C4-2B (cell line): ENCODE measurements around the gene HNRNPA3.

Source experiments
- H3K27ac ChIP-seq: fragments of 450-650 bp; 2 replicates; pipeline ENCODE4 v1.5.1; 2017
- ZFX ChIP-seq: fragments of 450-650 bp; IDR thresholded peaks from 2 replicates; pipeline ENCODE4 v1.6.1; 2017
- TF ChIP-seq, protein P1 (sequence below): fragments of 450-650 bp; conservative IDR thresholded peaks from 2 replicates; pipeline ENCODE4 v1.5.1; 2017; ENCODE audit warnings: mild to moderate bottlenecking

The HNRNPA3 gene

DNA sequence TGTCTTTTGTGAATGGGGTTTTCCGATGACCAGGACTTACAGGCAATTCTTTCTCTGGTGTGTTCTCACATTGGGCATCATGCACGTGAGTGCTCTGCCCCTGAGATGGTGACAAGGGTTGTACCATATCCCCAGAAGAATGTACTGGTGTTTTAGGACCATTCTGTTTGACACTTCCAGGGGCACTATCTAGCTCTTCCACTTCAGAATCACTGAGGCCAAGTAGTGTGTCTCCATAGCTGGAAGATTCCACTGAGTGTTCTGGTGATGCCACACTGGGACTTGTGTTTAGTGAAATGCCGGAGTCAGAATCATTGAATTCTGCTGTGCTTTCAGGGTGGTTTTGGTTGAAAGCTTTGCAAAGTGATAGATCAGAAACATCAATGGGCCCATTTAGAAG is 18.7 kb downstream of the HNRNPA3 start:
- no peak overlapping the region for H3K27ac ChIP-seq
- TF ChIP-seq, protein P1, sequence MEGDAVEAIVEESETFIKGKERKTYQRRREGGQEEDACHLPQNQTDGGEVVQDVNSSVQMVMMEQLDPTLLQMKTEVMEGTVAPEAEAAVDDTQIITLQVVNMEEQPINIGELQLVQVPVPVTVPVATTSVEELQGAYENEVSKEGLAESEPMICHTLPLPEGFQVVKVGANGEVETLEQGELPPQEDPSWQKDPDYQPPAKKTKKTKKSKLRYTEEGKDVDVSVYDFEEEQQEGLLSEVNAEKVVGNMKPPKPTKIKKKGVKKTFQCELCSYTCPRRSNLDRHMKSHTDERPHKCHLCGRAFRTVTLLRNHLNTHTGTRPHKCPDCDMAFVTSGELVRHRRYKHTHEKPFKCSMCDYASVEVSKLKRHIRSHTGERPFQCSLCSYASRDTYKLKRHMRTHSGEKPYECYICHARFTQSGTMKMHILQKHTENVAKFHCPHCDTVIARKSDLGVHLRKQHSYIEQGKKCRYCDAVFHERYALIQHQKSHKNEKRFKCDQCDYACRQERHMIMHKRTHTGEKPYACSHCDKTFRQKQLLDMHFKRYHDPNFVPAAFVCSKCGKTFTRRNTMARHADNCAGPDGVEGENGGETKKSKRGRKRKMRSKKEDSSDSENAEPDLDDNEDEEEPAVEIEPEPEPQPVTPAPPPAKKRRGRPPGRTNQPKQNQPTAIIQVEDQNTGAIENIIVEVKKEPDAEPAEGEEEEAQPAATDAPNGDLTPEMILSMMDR = no peak
- no peak for TF ChIP-seq ZFX

DNA sequence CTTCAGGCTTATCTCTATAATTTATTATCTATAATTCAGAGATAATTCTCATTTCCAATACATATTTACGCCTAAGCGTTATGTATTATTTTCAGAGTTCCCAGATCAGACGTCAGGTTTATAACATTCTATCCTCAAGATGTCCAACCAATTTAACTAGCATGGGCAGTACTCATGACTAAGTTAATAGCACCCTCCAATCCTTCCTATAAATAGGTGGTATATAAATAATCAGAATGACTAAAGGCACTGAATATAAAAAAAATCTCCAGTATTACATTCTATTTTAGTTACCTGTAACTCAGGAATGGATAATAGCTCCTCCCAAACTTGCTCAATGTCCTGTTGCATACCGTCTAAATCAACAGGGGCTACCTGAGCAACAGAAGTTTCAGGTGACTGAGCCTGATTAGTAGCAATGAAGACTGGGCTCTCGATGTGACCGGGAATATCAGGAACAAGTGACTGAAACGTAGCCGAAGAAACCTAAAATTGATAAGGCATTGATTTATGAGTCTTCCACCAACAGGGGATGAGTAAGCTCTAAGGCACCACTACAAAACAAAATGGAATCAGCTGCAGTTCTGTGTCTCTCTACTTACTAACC is 19.6 kb downstream of the HNRNPA3 start:
- TF ChIP-seq ZFX = no peak
- TF ChIP-seq, protein P1 = no peak

DNA sequence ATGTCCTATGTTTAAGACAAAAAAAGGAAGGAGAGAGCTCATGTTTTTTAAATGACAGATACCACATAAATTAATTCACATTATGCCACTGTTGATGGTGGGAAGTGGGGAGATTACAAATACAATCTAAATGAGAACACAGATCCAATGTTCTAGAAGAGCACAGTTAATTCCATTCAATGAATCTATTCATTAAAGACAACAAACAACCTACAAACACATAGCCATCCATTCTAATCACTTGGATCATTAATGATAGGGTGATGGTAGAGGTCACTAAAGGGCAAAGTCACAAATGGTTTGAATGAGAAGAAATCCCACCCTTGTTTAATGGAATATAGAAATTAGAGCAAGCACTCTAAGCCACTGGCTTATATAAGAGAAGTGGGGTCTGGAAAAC is 21.7 kb downstream of the HNRNPA3 start:
- TF ChIP-seq ZFX = no peak
- TF ChIP-seq, protein P1 = no peak
- H3K27ac ChIP-seq = no peak overlapping the region

More for the DNA sequence above, 19.6 kb downstream of the HNRNPA3 start:
- H3K27ac ChIP-seq = no peak overlapping the region

DNA sequence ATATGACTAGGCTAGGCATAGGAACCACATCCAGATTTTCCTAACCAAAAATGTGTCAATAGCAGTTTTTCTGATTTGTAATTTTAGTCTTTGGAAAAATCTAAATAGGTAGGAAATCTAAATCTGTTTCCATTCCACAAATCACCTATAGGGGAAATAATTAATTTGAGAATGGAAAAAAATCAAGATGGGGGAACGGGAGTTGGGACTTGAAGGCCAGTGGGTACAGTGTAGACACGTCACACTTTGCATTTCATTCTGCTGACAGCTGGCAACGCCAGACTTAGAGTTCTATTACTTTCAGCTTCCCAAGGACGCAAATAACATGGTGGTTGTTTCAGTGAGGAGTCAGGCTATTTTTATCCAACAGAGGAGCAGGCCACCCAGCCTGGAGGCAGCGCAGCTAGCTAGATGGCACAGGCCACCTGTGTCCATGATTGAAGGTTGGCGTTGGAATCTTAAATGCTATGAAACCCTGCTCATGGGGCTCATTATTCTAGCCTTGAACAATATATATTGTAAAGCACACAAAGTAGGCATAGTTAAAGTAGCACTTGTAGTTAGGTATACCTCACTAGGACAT is 23.4 kb downstream of the HNRNPA3 start:
- H3K27ac ChIP-seq = no peak overlapping the region
- TF ChIP-seq, protein P1 = no peak
- TF ChIP-seq ZFX = no peak

DNA sequence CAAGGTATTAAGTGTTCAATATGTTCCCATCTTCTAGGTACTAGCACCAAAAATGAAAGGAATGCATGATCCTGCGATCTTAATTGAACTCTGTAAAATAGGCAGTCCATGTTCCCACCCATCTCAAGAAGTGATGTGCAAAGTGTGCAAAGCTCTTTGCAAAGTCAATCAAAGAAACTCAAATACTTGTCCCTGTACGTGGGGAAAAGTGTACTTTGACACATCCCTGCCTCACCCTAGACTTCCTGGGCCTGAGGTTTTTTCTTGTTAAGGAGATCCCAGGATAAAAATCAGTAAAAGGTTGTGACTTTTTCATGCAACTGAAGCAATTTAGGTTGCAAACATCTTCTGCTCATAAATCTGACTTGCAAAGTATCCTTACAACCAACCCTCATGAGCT is 25.3 kb downstream of the HNRNPA3 start:
- H3K27ac ChIP-seq = no peak overlapping the region
- TF ChIP-seq, protein P1 = no peak
- no peak for TF ChIP-seq ZFX

DNA sequence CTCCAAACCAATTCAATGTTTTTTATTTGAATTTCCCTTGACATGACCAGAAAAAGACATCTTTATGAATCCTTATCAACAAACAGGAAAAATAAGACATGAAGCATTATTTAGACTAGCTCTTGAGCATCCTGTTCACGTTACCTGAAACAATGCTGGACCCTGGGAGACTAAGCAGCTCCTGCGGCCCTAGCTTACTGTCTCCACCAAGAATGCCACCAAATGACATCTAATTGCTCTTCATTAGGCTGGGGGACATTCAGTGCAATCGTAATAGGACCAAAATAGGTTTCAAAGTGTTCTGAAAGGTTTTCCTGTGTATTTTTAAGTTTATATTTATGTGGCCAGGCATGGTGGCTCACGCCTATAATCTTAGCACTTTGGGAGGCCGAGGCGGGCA is 26.5 kb downstream of the HNRNPA3 start:
- TF ChIP-seq, protein P1 = no peak
- no peak for TF ChIP-seq ZFX

DNA sequence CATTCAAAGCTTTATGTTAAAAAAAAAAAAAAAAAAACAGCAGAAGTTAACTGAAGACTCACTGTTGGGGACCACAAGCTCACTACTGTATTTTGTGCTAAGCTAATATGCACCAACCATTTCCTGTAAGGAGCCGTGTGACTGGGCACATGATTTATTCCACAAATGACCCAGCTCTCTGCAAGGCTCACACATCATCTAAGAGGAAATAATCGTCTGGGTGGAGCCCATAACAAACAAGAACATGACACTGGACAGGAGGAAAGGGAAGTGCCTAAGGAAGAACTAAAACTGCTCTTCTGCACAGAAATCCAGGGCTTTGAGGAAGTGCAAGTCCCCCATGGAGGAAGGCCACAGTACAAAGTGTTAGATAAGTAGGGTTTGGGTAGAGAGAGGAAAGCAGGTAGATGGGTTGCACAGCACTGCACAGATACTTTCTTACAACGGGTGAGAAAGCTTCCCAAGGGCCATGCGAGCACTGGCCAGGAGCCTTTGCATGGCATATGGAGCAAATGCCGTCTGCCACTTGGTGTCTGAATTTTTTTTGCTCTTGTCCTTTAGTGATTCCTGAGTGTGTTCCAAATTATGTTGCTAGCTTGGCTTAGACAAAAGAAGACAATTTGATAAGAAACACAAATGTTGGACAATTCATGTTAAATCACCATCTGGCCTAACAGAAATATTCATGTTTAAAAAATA is 27.5 kb downstream of the HNRNPA3 start:
- TF ChIP-seq, protein P1 = no peak
- no peak for TF ChIP-seq ZFX
- peak overlapping the region; percentile 78 for H3K27ac ChIP-seq

More for the DNA sequence above, 26.5 kb downstream of the HNRNPA3 start:
- H3K27ac ChIP-seq = peak overlapping the region; percentile 78
